Heart left ventricle (tissue), 16 donors: Measurements from ENCODE around the gene PPP1R12C. TPM values are rescaled to one million over a fixed set of nuclear protein-coding genes. Genes with fewer than 3 reads are reported as not detected.
"Not testable (repeated sequence)": the region's sequence is repeated elsewhere in the genome, so short reads cannot be mapped to it uniquely, and the experiment has no call there.

Experiments used
- ATAC-seq, 4 donors: fragments of 200-7000 bp; cut with Tn5 transposase; one replicate each; pipeline ENCODE4 v1.9.1; 2020 to 2022; ENCODE audit warnings: moderate library complexity in 4 of 4, mild to moderate bottlenecking in 3 of 4, moderate number of reproducible peaks in 1 of 4
- DNase-seq, 5 donors: peaks; one replicate each; pipeline ENCODE4 v3.0.0-alpha.2; 2020
- H3K27ac ChIP-seq, 12 donors: fragments of 200-600 bp; sonication (generic) in 4 of 12; one replicate each; pipeline versions ENCODE4 v1.5.0 to v1.8.0; 2016 to 2022; ENCODE audit warnings: mild to moderate bottlenecking in 2 of 12
- H3K27me3 ChIP-seq, 9 donors: fragments of 200-600 bp; sonication (generic) in 2 of 9; one replicate each; pipeline versions ENCODE4 v1.5.1 to v1.8.0; 2016 to 2022; ENCODE audit warnings: mild to moderate bottlenecking in 3 of 9
- H3K36me3 ChIP-seq, 9 donors: fragments of 200-600 bp; sonication (generic) in 2 of 9; one replicate each; pipeline versions ENCODE4 v1.5.0 to v1.8.0; 2018 to 2022; ENCODE audit warnings: mild to moderate bottlenecking in 2 of 9
- H3K4me1 ChIP-seq, 12 donors: fragments of 200-600 bp; sonication (generic) in 4 of 12; one replicate each; pipeline versions ENCODE4 v1.5.0 to v1.8.0; 2016 to 2022; ENCODE audit warnings: mild to moderate bottlenecking in 3 of 12
- H3K4me3 ChIP-seq, 12 donors: fragments of 200-600 bp; sonication (generic) in 4 of 12; one replicate each; pipeline versions ENCODE4 v1.5.0 to v1.8.0; 2017 to 2022; ENCODE audit warnings: mild to moderate bottlenecking in 9 of 12, moderate library complexity in 4 of 12
- H3K9me3 ChIP-seq, 12 donors: fragments of 200-600 bp; sonication (generic) in 4 of 12; one replicate each; pipeline versions ENCODE4 v1.5.0 to v1.8.0; 2016 to 2022; ENCODE audit warnings: mild to moderate bottlenecking in 1 of 12
- POLR2A ChIP-seq, 2 donors: fragments of 450-650 bp; IDR thresholded peaks; one replicate each; pipeline ENCODE4 v1.6.1; 2017; ENCODE audit warnings: antibody characterized with exemption in 2 of 2, mild to moderate bottlenecking in 2 of 2, moderate library complexity in 2 of 2
- WGBS, 4 donors: extraction: QIAGEN DNeasy Blood & Tissue Kit in 2 of 4; methylation state at CpG; one replicate each; pipeline versions ENCODE4 v1.1.5 to v1.1.7; 2013 to 2018; 5-methylcytosine and 5-hydroxymethylcytosine counted together
- intact Hi-C, 10 donors: fragments of 100-400 bp; cut with DNase I; formaldehyde crosslinking; loops; one replicate each; pipeline versions ENCODE4 v1.11.1 to v1.14.2; 2022
- polyA plus RNA-seq, 2 donors: library from polyadenylated mRNA; stranded (reverse); fragments of 200-250 nt; gene quantifications; one replicate each; pipeline ENCODE4 v1.2.3, GENCODE V29; 2013
- total RNA-seq, 9 donors: library from RNA; depleted of rRNA in 2 of 9; stranded (reverse); fragments of >200 nt in 2 of 9; fragmentation: NEBNext Ultra II Directional in 3 of 9; extraction: Animal tissue kit (Norgen Biotek cat#: 25700) in 3 of 9; gene quantifications; one replicate each; pipeline versions ENCODE4 v1.1.0 to v1.2.4, GENCODE V29; 2016 to 2023
- TF ChIP-seq, protein P1 (sequence below), 12 donors: fragments of 200-600 bp; sonication (generic) in 4 of 12; IDR thresholded peaks; one replicate each; pipeline versions ENCODE4 v1.5.0 to v1.8.0; 2018 to 2022; ENCODE audit warnings: antibody characterized with exemption in 12 of 12, mild to moderate bottlenecking in 5 of 12
- donor health status: ischemic (EF 13 %, LVEDD 7.1; RV severe dilation, severe dysfunction).
- donor health status: healthy with polysubstance abuse.
- donor health status: DM: no; HTN: yes; CAD: no.
- donor health status: DM: no; HTN: no; CAD: no.
- donor health status: ischemic (EF 25% LVEDD 6.9; RV normal size, moderate dysfunction).
- donor health status: ischemic (EF 25% LVEDD 5.7; RV mildly dilated, moderate dysfunction).
- donor health status: healthy.
- donor health status: DM: yes; HTN: yes; CAD: no.
- donor health status: ischemic (EF 35%, LVEDD 5.7; RV mildly dilated, moderate dysfunction).
- donor health status: nonischemic (EF 11% LVEDD 7.7; RV severe dilation, severe dysfunction).
- donor health status: DM: yes; HTN: yes; CAD: no.
- donor health status: PGD.
- donor health status: ischemic (EF 29% LVEDD 5.4; RV normal size, mild dysfunction).
- donor health status: nonischemic (EF 23%, LVEDD 6.1; RV moderate dilation, normal function).

The PPP1R12C gene
- total and polyA plus RNA-seq, 11 donors: 116 to 324 (median 209) TPM

DNA sequence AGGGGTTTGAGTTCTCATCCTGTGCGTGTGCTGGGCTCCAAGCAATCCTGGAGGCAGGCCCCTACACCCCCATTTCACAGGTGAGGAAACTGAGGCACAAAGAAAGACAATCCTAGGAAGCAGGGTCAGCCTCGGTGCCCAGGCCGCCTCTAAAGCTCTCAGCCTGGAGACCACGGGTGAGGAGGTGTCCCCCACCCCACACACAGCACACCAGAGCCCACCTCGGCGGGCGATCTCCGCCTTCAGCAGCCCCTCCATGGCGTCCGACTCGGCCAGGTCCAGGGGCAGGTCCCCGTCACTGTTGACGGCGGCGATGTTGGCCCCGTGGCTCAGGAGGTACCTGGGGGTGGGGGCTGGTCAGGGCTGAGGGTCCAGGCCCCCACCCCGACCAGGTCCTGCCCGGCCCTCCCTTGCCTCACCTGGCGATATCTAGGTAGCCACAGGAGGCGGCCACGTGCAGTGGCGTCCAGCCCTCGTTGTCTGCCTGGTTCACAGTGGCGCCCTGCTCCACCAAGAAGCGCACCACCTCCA is 5.1 kb downstream of the PPP1R12C start:
- H3K36me3 ChIP-seq: peaks cover 0 to 37% (median 27%) of the 10 kb centered on the region in 9 donors
- H3K4me3 ChIP-seq: peak overlapping the region in 1 of 12 donors; percentile 31
- DNase-seq (peak in 1 of 5 donors; percentile 26), ATAC-seq (no peak)
- WGBS, 4 donors: 86 to 100% (median 90%) methylated on average over 4 to 25 of the region's 25 CpGs
- H3K27ac ChIP-seq: peak overlapping the region; percentile 82 to 99 (median 96)
- no peaks in the 10 kb centered on the region for H3K27me3 ChIP-seq
- H3K4me1 ChIP-seq: peaks cover 5 to 70% (median 44%) of the 10 kb centered on the region in 12 donors
- TF ChIP-seq, protein P1, sequence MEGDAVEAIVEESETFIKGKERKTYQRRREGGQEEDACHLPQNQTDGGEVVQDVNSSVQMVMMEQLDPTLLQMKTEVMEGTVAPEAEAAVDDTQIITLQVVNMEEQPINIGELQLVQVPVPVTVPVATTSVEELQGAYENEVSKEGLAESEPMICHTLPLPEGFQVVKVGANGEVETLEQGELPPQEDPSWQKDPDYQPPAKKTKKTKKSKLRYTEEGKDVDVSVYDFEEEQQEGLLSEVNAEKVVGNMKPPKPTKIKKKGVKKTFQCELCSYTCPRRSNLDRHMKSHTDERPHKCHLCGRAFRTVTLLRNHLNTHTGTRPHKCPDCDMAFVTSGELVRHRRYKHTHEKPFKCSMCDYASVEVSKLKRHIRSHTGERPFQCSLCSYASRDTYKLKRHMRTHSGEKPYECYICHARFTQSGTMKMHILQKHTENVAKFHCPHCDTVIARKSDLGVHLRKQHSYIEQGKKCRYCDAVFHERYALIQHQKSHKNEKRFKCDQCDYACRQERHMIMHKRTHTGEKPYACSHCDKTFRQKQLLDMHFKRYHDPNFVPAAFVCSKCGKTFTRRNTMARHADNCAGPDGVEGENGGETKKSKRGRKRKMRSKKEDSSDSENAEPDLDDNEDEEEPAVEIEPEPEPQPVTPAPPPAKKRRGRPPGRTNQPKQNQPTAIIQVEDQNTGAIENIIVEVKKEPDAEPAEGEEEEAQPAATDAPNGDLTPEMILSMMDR (IDR thresholded peaks at IDR 0.05): no peak
- TF ChIP-seq POLR2A (IDR thresholded peaks at IDR 0.05): no peak
- intact Hi-C loops: no loop called here
- H3K9me3 ChIP-seq: no peaks in the 10 kb centered on the region

- 48 to 57% (median 53%) methylated on average over 15 to 21 of the region's 21 CpGs for WGBS, 4 donors
- no peaks in the 10 kb centered on the region for H3K9me3 ChIP-seq
- ATAC-seq (no peak), DNase-seq (peak in 1 of 5 donors; percentile 32)
- peaks cover 5 to 63% (median 44%) of the 10 kb centered on the region in 12 donors for H3K4me1 ChIP-seq
- H3K27ac ChIP-seq: peak overlapping the region; percentile 82 to 99 (median 96)
- peaks cover 0 to 44% (median 34%) of the 10 kb centered on the region in 9 donors for H3K36me3 ChIP-seq
- TF ChIP-seq, protein P1 (IDR thresholded peaks at IDR 0.05): no peak
- no peak for TF ChIP-seq POLR2A (IDR thresholded peaks at IDR 0.05)
- H3K4me3 ChIP-seq: no peak overlapping the region
- intact Hi-C loops: no loop called here
- no peaks in the 10 kb centered on the region for H3K27me3 ChIP-seq
Observed at GRCh38 chr19:55111238-55111831, 6.1 kb downstream of the PPP1R12C start.

- WGBS, 4 donors: 69 to 84% (median 81%) methylated on average over 19 to 20 of the region's 20 CpGs
Observed at GRCh38 chr19:55109527-55110291, 7.7 kb downstream of the PPP1R12C start.

DNA sequence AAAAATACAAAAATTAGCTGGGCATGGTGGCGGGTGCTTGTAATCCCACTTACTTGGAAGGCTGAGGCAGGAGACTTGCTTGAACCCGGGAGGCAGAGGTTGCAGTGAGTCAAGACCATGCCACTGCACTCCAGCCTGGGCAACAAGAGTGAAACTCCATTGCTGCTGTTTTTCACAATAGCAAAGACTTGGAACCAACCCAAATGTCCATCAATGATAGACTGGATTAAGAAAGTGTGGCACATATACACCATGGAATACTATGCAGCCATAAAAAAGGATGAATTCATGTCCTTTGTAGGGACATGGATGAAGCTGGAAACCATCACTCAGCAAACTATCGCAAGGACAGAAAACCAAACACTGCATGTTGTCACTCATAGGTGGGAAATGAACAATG is 10.2 kb downstream of the PPP1R12C start:
- DNase-seq, H3K27ac ChIP-seq, H3K4me3 ChIP-seq, H3K9me3 ChIP-seq, ATAC-seq, intact Hi-C loops, H3K27me3 ChIP-seq: not testable (repeated sequence)
- Histone ChIP-seq H3K36me3 (peaks cover 0 to 79% (median 54%) of the 10 kb centered on the region in 9 donors), H3K4me1 (peaks cover 0 to 23% (median 10%) of the 10 kb centered on the region in 12 donors)
- WGBS, 4 donors: 93 to 100% (median 97%) methylated on average over 3 of the region's 3 CpGs

More at GRCh38 chr19:55109527-55110291, 7.7 kb downstream of the PPP1R12C start:
- Histone ChIP-seq H3K4me1 (peaks cover 0 to 47% (median 30%) of the 10 kb centered on the region in 12 donors), H3K4me3 (no peak overlapping the region), H3K9me3 (no peaks in the 10 kb centered on the region), H3K27ac (peak overlapping the region in 4 of 12 donors; percentile 13 to 96 (median 23)), H3K36me3 (peaks cover 0 to 58% (median 45%) of the 10 kb centered on the region in 9 donors), H3K27me3 (no peaks in the 10 kb centered on the region)
- intact Hi-C loops: no loop called here
- DNase-seq (peak in 1 of 5 donors; percentile 25), ATAC-seq (no peak)
- TF ChIP-seq POLR2A (IDR thresholded peaks at IDR 0.05): no peak
- TF ChIP-seq, protein P1 (IDR thresholded peaks at IDR 0.05): no peak
